ENCODE measurements around the gene ARVCF. TPM values are rescaled to one million over a fixed set of nuclear protein-coding genes. Genes with fewer than 3 reads are reported as not detected.
"Not testable (repeated sequence)": the region's sequence is repeated elsewhere in the genome, so short reads cannot be mapped to it uniquely, and the experiment has no call there.

ARVCF gene
- total and polyA plus RNA-seq, 12 donors, result 22.2 to 58.9 (median 32.1) TPM

DNA sequence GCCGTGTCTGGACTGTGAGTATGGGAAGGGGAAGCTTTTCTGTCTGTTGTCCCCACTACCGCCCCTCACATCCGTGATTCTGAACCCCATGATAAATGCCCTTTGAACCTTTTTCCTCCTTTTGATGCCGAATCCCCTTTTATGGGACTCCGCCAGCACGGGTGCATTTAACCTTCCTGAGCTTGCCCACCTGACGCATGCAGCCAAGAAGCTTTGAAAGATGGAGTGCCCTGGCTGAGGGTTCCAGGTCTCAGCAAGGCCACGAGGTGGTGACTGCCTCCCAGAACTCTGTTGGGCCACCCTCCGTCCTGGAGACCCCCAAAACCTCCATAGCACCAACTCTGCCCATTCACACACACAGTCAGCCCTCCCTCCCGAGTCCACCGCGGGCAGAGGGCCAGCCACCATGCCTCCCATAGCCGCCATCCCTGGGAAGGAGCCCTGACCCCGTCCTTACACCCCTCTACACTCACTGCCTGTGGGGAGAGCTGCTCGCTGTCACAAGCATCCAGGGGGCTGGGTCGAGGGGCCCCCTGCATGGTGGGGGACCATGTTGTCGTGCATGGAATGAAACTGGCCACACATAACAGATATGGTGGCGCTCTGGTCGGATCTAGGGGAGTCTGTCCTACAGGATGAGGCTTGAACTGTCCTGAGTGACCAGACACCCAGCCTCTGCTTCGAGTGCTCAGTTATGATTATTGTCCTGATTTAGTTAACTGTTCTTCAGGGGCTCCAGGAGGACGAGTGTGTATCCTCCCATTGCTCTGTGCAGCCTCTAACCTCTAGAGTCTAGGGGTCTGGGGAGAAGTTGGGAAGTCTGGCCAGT, 75.9 kb downstream of the ARVCF start:
- H3K27ac ChIP-seq, result peak overlapping the region; percentile 85 to 98 (median 95)
- peaks cover 15 to 52% (median 35%) of the 10 kb centered on the region in 9 donors for H3K4me1 ChIP-seq
- TF ChIP-seq, protein P1, sequence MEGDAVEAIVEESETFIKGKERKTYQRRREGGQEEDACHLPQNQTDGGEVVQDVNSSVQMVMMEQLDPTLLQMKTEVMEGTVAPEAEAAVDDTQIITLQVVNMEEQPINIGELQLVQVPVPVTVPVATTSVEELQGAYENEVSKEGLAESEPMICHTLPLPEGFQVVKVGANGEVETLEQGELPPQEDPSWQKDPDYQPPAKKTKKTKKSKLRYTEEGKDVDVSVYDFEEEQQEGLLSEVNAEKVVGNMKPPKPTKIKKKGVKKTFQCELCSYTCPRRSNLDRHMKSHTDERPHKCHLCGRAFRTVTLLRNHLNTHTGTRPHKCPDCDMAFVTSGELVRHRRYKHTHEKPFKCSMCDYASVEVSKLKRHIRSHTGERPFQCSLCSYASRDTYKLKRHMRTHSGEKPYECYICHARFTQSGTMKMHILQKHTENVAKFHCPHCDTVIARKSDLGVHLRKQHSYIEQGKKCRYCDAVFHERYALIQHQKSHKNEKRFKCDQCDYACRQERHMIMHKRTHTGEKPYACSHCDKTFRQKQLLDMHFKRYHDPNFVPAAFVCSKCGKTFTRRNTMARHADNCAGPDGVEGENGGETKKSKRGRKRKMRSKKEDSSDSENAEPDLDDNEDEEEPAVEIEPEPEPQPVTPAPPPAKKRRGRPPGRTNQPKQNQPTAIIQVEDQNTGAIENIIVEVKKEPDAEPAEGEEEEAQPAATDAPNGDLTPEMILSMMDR (IDR thresholded peaks at IDR 0.05), result no peak
- peak overlapping the region; percentile 68 to 97 (median 88) for H3K4me3 ChIP-seq
- intact Hi-C loops (cut with DNase I), result no loop called here
- peak in 2 of 8 donors; percentile 7 to 33 for ATAC-seq
- 73 to 77% methylated on average over 21 of the region's 21 CpGs for WGBS, 2 donors
- DNase-seq, result no peak
- H3K9me3 ChIP-seq, result peaks cover 0 to 5% (median 0%) of the 10 kb centered on the region in 11 donors
- peaks cover 0 to 11% (median 0%) of the 10 kb centered on the region in 9 donors for H3K36me3 ChIP-seq
- no peaks in the 10 kb centered on the region for H3K27me3 ChIP-seq

GRCh38 chr22:19937616-19938473, 78.8 kb downstream of the ARVCF start:
- ATAC-seq (no peak), DNase-seq (no peak)
- 93 to 96% methylated on average over 16 of the region's 16 CpGs for WGBS, 2 donors
- no peaks in the 10 kb centered on the region for H3K27me3 ChIP-seq
- H3K36me3 ChIP-seq, result peaks cover 0 to 11% (median 0%) of the 10 kb centered on the region in 9 donors
- peaks cover 6 to 45% (median 17%) of the 10 kb centered on the region in 9 donors for H3K4me1 ChIP-seq
- peaks cover 0 to 15% (median 0%) of the 10 kb centered on the region in 11 donors for H3K9me3 ChIP-seq
- H3K4me3 ChIP-seq, result no peak overlapping the region
- H3K27ac ChIP-seq, result no peak overlapping the region
- TF ChIP-seq, protein P1 (IDR thresholded peaks at IDR 0.05), result no peak
- intact Hi-C loops (cut with DNase I), result no loop called here

DNA sequence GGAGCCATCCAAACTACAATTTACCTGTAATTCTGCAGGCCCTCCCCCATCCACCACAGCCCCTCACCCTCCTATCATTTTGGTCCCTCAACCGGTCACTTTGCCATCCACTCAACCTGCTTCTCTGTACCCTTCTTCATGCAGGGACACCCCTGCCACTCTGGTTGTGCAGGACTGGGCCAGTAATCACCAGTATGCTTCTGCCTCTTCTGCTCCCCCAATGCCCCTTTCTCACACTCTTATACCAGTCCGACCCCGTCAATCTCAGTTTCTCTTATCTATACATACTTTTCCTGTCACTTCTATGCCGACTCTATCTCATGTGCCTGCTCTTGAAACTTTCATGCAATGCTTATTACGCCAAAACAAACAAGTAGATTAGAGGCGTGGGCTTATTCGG, 80.1 kb downstream of the ARVCF start:
- WGBS, 2 donors, result 75 to 85% methylated on average over 7 of the region's 7 CpGs
- TF ChIP-seq, protein P1 (IDR thresholded peaks at IDR 0.05), result no peak
- no peak for ATAC-seq
- Histone ChIP-seq H3K4me1 (peaks cover 4 to 40% (median 9%) of the 10 kb centered on the region in 9 donors), H3K36me3 (peaks cover 0 to 11% (median 0%) of the 10 kb centered on the region in 9 donors), H3K9me3 (peaks cover 0 to 15% (median 0%) of the 10 kb centered on the region in 11 donors), H3K4me3 (no peak overlapping the region), H3K27ac (no peak overlapping the region), H3K27me3 (no peaks in the 10 kb centered on the region)
- intact Hi-C loops (cut with DNase I), result no loop called here
- DNase-seq, result no peak

DNA sequence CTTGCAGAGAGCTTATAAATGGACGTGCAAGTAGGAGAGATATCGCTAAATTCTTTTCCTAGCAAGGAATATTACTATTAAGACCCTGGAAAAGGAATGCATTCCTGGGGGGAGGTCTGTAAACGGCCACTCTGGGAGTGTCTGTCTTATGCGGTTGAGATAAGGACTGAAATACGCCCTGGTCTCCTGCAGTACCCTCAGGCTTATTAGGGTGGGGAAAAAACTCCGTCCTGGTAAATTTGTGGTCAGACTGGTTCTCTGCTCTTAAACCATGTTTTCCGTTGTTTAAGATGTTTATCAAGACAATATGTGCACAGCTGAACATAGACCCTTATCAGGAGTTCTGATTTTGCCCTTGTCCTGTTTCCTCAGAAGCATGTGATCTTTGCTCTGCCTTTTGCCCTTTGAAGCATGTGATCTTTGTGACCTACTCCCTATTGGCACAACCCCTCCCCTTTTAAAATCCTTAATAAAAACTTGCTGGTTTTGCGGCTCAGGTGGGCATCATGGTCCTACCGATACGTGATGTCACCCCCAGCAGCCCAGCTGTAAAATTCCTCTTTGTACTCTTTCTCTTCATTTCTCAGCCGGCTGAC, 81.4 kb downstream of the ARVCF start:
- H3K27me3 ChIP-seq; intact Hi-C loops (cut with DNase I); H3K4me3 ChIP-seq; ATAC-seq; DNase-seq; H3K27ac ChIP-seq: not testable (repeated sequence)
- 93% methylated on average over 11 of the region's 11 CpGs for WGBS, 2 donors
- H3K4me1 ChIP-seq, result peaks cover 0 to 30% (median 0%) of the 10 kb centered on the region in 9 donors
- H3K36me3 ChIP-seq, result peaks cover 0 to 21% (median 0%) of the 10 kb centered on the region in 9 donors
- H3K9me3 ChIP-seq, result peaks cover 0 to 15% (median 0%) of the 10 kb centered on the region in 11 donors

Data from heart right ventricle (tissue), 16 donors.